DMS 273 (cell line): ENCODE data around the gene KCNMB1.

ENCODE experiments used
- DNase-seq: peaks from one replicate; lab custom pipeline; 2025; ENCODE audit not compliant: unreplicated experiment; lab: John Stamatoyannopoulos, UW

Gene KCNMB1, protein sequence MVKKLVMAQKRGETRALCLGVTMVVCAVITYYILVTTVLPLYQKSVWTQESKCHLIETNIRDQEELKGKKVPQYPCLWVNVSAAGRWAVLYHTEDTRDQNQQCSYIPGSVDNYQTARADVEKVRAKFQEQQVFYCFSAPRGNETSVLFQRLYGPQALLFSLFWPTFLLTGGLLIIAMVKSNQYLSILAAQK

GRCh38 chr5:170388818-170389549, at the start of gene KCNMB1:
Gene KCNMB1 (minus strand): TSS chr5:170389367. CDS start chr5:170385447, 3,920 bp downstream.
- DNase-seq = peak; percentile 73

DNA sequence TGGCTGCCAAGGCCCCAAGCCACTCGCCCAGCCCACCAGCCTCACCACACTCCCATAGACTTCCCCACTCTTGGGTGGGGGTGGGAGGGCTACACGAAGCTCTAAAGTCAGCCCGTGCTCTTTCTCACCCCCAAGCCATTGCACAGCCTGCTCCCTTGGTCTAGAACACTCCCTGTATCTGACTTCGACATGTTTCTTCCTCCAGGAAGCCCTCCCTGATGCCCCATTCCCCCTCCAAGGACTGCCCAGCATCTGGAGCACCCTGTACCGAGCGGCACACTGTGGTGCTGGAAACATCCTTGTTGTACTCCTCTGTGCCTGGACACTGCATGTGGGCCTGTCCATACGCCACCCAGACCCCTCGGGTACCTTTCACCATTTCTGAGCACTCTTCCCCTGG, 49.4 kb upstream of the KCNMB1 start:
- no peak for DNase-seq

- DNase-seq = no peak
Measured at GRCh38 chr5:170437621-170438375, 48.6 kb upstream of the KCNMB1 start.

GRCh38 chr5:170436335-170436734, 47.2 kb upstream of the KCNMB1 start:
- no peak for DNase-seq

DNA sequence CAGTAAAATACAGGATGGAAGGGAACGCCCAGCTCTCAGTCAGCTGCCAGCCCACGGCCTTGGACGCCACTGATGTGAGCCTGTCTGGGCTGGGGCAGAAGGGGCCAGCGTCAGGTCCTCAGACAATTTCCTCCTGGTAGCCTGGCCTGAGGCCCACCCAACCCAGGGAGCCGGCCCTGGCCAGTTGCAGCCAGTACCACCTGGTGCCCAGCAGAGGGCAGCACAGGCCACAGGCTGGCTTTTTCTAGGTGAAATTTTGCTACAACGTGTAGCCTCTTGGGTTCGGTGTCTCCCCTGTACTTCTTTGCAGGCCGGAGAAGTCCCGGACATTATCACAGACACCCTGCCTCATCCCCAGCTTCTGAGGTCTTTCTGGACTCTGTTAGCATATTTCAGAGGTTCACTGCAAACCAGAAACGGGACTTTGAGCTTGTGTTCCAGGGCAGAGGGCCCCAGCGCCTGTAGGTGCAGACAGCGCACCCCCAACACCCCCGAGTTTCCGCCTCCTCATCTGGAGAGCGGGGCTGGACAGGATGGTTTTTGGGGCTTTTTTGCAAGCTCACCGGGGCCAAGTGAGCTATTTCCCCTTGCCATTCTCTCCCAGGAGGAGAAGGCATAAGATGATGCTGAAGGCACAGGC, 45.9 kb upstream of the KCNMB1 start:
- DNase-seq = peak; percentile 78

DNA sequence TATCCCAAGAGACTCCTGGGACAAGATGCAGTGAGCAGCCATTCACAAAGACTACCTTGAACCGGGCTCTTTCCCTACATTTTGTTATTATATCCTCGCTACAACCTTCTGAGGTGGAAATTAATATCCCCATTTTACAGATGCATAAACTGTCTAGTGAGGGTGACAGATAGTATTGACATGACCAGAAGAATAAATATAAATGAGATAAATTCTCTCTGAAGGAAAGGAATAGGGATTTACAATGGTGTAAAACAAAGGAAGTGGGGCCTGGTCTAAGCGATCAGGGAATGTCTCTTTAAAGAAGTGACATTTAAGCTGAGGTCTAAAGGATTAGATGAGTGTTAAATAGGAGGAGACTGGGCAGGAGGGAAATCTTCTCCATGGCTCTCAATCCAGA, 43.5 kb upstream of the KCNMB1 start:
- no peak for DNase-seq

DNA sequence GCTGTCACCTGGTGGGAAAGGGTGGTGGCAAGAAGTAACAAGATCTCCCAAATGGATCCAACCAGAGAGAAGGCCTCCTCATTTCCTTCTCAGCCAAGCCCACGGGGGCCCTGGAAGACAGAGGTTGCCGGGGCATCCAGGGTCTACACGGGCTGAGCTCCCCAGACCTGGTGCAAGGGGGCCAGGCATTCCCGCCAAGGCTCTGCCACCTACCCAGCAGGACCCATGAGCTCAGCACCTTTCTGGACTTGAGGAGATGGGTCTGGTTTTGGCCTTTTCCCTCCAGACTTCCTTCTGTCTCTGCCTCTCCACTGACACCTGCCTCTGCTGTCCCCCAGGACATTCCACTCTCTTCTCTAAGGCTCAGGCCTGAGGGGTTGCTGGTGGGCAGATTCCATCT, 42.4 kb upstream of the KCNMB1 start:
- no peak for DNase-seq

DNA sequence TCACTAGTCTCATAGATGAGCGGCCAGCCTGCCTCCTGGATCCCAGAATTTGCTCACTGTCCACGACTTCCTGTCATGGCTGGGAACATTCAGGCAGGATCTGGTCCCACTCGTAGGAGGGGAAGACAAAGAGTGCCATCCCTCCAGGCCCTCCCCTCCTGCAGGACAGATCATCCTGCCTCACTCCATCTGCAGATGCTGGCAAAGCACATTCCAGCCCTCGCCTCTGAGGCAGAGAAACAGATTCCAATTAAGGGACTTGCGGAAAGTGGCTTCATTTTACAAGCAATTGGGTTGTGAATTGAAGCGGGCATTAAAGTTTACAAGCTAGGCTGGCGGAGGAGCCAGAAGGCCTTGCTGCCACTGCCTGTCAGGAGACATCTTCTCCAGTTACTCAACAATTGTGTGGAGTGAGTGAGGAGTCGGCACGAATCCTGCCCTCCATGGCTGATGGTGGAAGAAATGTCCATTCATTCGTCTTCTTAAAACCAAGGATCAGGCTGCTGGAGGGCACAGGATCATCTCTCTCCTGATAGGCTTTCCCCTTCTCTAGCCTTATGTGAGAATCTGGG, 41.8 kb upstream of the KCNMB1 start:
- peak; percentile 38 for DNase-seq

- no peak for DNase-seq
Measured at GRCh38 chr5:170430256-170430655, 41.1 kb upstream of the KCNMB1 start.

GRCh38 chr5:170429014-170429413, 39.8 kb upstream of the KCNMB1 start:
- peak; percentile 50 for DNase-seq

GRCh38 chr5:170427672-170428236, 38.6 kb upstream of the KCNMB1 start:
- peak; percentile 93 for DNase-seq

DNA sequence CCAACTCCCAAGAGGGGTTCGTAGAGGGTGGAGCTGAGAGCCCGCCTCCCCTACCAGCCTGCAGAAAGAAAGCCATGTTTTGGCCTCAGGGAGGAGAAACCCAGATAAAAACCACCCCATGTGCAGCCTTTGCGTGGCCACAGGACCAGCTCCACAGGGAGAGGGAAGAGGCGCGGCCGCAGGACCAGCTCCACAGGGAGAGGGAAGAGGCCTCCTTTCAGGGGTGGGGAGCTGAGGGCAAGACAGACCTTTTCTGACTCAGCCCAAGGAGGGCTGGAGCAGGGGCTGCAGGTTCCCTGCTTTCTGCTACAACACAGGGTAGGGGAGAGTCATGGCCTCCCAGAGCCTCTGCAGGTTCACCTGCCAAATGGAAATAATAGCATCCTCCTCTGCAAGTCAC, 37.6 kb upstream of the KCNMB1 start:
- DNase-seq = peak; percentile 38

DNA sequence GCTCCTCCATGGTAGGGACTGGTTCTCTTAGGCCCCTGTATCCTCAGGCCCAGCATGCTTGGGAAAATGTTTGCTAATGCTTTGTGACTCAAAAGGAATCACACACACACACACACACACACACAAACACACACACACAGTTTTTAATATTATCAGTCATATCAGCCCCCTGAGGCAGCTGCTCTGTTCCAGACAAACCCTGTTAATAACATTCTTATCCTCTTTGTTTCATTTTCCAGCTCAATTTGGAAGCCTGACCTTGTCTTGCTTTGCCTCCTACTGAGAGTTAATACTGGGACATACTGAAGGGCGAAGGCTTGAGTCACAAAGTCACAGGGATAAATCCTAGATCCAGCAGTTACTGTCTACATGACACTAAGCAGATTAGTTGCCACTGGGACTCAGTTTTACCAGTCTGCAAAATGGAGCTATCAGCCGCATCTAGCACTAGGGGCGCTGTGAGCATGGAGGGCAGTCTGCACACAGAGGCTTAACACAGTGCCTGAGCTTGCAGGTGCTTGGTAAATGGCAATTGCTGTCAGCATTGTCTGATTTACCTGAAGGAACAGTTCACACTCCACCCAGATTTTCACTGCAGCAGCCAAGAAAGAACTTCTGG, 37.1 kb upstream of the KCNMB1 start:
- no peak for DNase-seq

DNA sequence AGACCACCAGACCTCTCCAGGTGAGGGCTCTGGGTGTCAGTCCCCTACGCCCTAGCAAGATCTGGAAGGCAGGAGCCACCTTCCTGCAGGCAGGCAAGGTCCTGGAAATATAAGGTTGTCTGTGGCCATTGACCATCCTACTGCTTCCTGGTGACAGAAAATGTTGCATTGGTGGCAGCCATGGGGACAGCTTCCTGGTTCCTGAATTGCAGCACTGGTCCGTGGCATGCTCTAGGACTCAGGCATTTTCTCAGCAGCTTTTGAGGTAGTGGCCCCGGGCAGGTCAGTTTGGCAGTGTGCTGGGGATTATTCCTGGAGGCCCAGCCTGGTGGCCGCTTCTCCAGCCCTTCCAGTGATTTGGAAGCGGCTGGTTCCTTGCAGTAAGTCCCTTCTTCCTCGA, 36.6 kb upstream of the KCNMB1 start:
- DNase-seq = no peak

DNA sequence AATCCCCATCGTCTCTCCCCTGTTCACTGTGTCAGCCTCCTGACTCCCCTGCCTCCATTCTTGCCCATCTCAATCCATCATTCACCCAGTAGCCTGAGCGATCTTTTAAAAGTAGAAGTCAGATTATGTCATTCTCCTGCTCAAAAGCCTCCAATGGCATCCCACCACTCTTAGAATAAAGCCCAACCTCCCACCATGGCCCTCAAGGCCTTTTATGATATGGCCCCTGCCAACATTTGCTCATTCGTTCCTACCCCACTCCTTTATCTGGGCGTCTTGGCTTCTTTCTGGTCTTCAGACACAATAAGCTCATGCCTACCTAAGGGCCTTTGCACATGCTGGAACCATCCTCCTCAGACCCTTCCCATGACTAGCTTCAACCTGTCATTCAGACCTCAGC, 35.5 kb upstream of the KCNMB1 start:
- no peak for DNase-seq

GRCh38 chr5:170423692-170424091, 34.5 kb upstream of the KCNMB1 start:
- peak; percentile 71 for DNase-seq

DNA sequence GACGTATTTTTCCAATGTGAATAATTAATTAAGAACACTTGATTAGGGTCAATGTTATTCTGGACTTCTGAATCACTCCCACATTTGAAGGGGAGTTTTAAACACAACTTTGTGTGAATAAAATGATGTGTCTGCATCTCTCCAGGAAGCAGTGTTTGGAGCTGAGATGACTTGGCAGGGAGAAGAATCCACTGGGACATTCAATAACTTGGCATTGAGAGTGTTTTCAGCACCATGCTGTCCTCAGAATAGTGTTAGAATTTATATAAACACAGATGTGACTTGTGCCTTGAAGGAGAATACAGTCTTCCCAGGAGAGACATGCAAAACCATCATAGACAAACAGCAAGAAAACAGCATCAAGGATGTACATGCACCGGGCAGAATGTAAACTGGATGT, 32.7 kb upstream of the KCNMB1 start:
- no peak for DNase-seq

- DNase-seq = peak; percentile 82
Measured at GRCh38 chr5:170420806-170421412, 31.7 kb upstream of the KCNMB1 start.

- no peak for DNase-seq
Measured at GRCh38 chr5:170419643-170420042, 30.5 kb upstream of the KCNMB1 start.

DNA sequence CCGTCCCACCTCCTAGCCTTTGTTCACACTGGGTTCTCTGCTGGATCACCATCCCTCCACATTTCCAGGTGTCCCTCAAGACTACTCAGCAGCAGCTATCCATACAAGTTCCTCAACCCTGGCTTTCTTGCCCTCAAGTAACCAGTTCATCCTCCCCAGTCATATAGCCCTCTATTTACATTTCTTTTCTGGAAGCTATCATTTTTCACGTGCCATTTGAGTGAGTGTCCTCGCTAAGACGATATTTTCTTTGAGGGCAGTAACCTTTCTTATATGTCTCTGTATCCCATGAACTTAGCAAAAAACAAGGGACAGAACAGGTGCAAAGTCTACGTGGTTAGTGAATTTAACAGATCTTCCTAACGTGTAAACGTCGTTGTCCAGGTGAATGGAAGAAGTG, 29.6 kb upstream of the KCNMB1 start:
- DNase-seq = no peak
